WTC11 (cell line): ENCODE results near the gene COG6. TPM values are rescaled to one million over a fixed set of nuclear protein-coding genes. Genes with fewer than 3 reads are reported as not detected.

Experiments used
- ATAC-seq: fragments of 200-7000 bp; cut with Tn5 transposase; 2 replicates; pipeline ENCODE4 v1.10.0; 2021; ENCODE audit warnings: mild to moderate bottlenecking, moderate library complexity
- CTCF ChIA-PET: fragments of 300-600 bp; sonication (Branson Sonifier 250); formaldehyde crosslinking; loops from one replicate; lab custom pipeline; 2021; ENCODE audit warnings: antibody characterized with exemption; lab: Charles Lee
- POLR2A ChIA-PET: fragments of 350-600 bp; sonication (Branson Sonifier 250); formaldehyde crosslinking; loops from one replicate; lab custom pipeline; 2021; ENCODE audit warnings: antibody characterized with exemption; lab: Charles Lee
- DNase-seq: peaks from one replicate; pipeline ENCODE4 v3.0.0; 2021; ENCODE audit warnings: low spot score
- H3K27ac Mint-ChIP-seq: 2 replicates; pipeline ENCODE4 v1.8.0; 2021; ENCODE audit warnings: mixed read lengths
- H3K27me3 Mint-ChIP-seq: 2 replicates; pipeline ENCODE4 v1.8.0; 2021; ENCODE audit warnings: low read depth, mild to moderate bottlenecking, moderate library complexity, mixed read lengths
- H3K36me3 Mint-ChIP-seq: 2 replicates; pipeline ENCODE4 v1.8.0; 2021; ENCODE audit warnings: mixed read lengths
- H3K4me1 Mint-ChIP-seq: 2 replicates; pipeline ENCODE4 v1.8.0; 2022; ENCODE audit warnings: mixed read lengths
- H3K4me3 Mint-ChIP-seq: 2 replicates; pipeline ENCODE4 v1.8.0; 2021; ENCODE audit warnings: mild to moderate bottlenecking, moderate library complexity, mixed read lengths
- H3K9me3 Mint-ChIP-seq: 2 replicates; pipeline ENCODE4 v1.8.0; 2021; ENCODE audit warnings: mixed read lengths
- FOXJ3 ChIP-seq: sonication (generic); formaldehyde crosslinking; IDR thresholded peaks from 2 replicates; pipeline ENCODE4 v1.9.0; 2021; ENCODE audit warnings: missing genetic modification reagents, mild to moderate bottlenecking, borderline replicate concordance
- GTF2I ChIP-seq: fragments of 250-450 bp; sonication (Bioruptor Pico); conservative IDR thresholded peaks from 2 replicates; pipeline ENCODE4 v1.4.0; 2021; ENCODE audit warnings: mild to moderate bottlenecking
- HMGA2 ChIP-seq: fragments of 250-450 bp; sonication (Bioruptor Pico); IDR thresholded peaks from 2 replicates; pipeline ENCODE4 v1.4.0; 2021; ENCODE audit warnings: mild to moderate bottlenecking, moderate library complexity
- JUN ChIP-seq: sonication (generic); formaldehyde crosslinking; IDR thresholded peaks from 2 replicates; pipeline ENCODE4 v1.8.0; 2023; ENCODE audit warnings: mild to moderate bottlenecking, missing genetic modification reagents
- KAT7 ChIP-seq: sonication (generic); formaldehyde crosslinking; IDR thresholded peaks from 2 replicates; pipeline ENCODE4 v1.8.1; 2023; ENCODE audit warnings: missing genetic modification reagents, mild to moderate bottlenecking, borderline replicate concordance
- MLX ChIP-seq: sonication (generic); formaldehyde crosslinking; IDR thresholded peaks from 2 replicates; pipeline ENCODE4 v1.8.1; 2023; ENCODE audit warnings: mild to moderate bottlenecking, missing genetic modification reagents, moderate library complexity
- MYBL2 ChIP-seq: sonication (generic); formaldehyde crosslinking; IDR thresholded peaks from 2 replicates; pipeline ENCODE4 v1.8.1; 2023; ENCODE audit warnings: mild to moderate bottlenecking, moderate library complexity, missing genetic modification reagents
- NFE2L1 ChIP-seq: sonication (generic); formaldehyde crosslinking; IDR thresholded peaks from 2 replicates; pipeline ENCODE4 v1.8.1; 2023; ENCODE audit warnings: missing genetic modification reagents
- NFYB ChIP-seq: sonication (generic); formaldehyde crosslinking; conservative IDR thresholded peaks from 2 replicates; pipeline ENCODE4 v1.8.0; 2022; ENCODE audit warnings: low read depth, missing genetic modification reagents
- NR3C1 ChIP-seq: sonication (generic); formaldehyde crosslinking; conservative IDR thresholded peaks from 2 replicates; pipeline ENCODE4 v1.8.1; 2023; ENCODE audit warnings: low read depth, mild to moderate bottlenecking, missing genetic modification reagents
- PRDM15 ChIP-seq: sonication (generic); formaldehyde crosslinking; IDR thresholded peaks from 2 replicates; pipeline ENCODE4 v1.8.0; 2022; ENCODE audit warnings: missing genetic modification reagents
- PRRX2 ChIP-seq: fragments of 250-450 bp; sonication (Bioruptor Pico); IDR thresholded peaks from 2 replicates; pipeline ENCODE4 v1.8.0; 2021; ENCODE audit warnings: mild to moderate bottlenecking
- RELA ChIP-seq: sonication (generic); formaldehyde crosslinking; IDR thresholded peaks from 2 replicates; pipeline ENCODE4 v1.8.1; 2022; ENCODE audit warnings: missing genetic modification reagents, mild to moderate bottlenecking, borderline replicate concordance
- ZNF138 ChIP-seq: sonication (generic); formaldehyde crosslinking; conservative IDR thresholded peaks from 2 replicates; pipeline ENCODE4 v1.8.1; 2022; ENCODE audit warnings: mild to moderate bottlenecking, moderate library complexity, missing genetic modification reagents
- ZNF219 ChIP-seq: sonication (generic); formaldehyde crosslinking; IDR thresholded peaks from 2 replicates; pipeline ENCODE4 v1.8.0; 2023; ENCODE audit warnings: missing genetic modification reagents, mild to moderate bottlenecking, borderline replicate concordance
- ZNF416 ChIP-seq: fragments of 250-450 bp; sonication (Bioruptor Pico); IDR thresholded peaks from 2 replicates; pipeline ENCODE4 v1.9.0; 2021; ENCODE audit warnings: mild to moderate bottlenecking, inconsistent platforms
- ZNF425 ChIP-seq: fragments of 250-450 bp; sonication (Bioruptor Pico); conservative IDR thresholded peaks from 2 replicates; pipeline ENCODE4 v1.9.0; 2021; ENCODE audit warnings: mild to moderate bottlenecking
- ZNF512 ChIP-seq: sonication (generic); formaldehyde crosslinking; IDR thresholded peaks from 2 replicates; pipeline ENCODE4 v1.8.1; 2022; ENCODE audit warnings: missing genetic modification reagents, borderline replicate concordance
- ZNF532 ChIP-seq: fragments of 250-450 bp; sonication (Bioruptor Pico); IDR thresholded peaks from 2 replicates; pipeline ENCODE4 v1.9.0; 2021; ENCODE audit warnings: mild to moderate bottlenecking, borderline replicate concordance
- total RNA-seq: library from RNA; stranded (reverse); gene quantifications from 3 replicates; pipeline ENCODE4 v1.2.3, GENCODE V29; 2021

The COG6 gene
- total RNA-seq, 1 experiment from 2014 or later = 23.0 TPM

GRCh38 chr13:39618561-39618960 lies 36.9 kb upstream of the COG6 start:
- H3K27ac Mint-ChIP-seq = no peak overlapping the region
- H3K4me1 Mint-ChIP-seq = peaks cover 8% of the 10 kb centered on the region; the same call in 1 of the 2 replicates
- ATAC-seq (no peak), DNase-seq (no peak)
- TF ChIP-seq ZNF425 (CRISPR knock-in tag) (no peak), MYBL2 (CRISPR knock-in tag) (no peak), ZNF416 (CRISPR knock-in tag) (no peak), ZNF532 (CRISPR knock-in tag) (no peak), ZNF219 (CRISPR knock-in tag) (no peak), ZNF512 (no peak), PRRX2 (CRISPR knock-in tag) (no peak), MLX (CRISPR knock-in tag) (no peak), NFYB (CRISPR knock-in tag) (no peak), RELA (CRISPR knock-in tag) (no peak), ZNF138 (CRISPR knock-in tag) (no peak), NR3C1 (CRISPR knock-in tag) (no peak), HMGA2 (CRISPR knock-in tag) (no peak)
- no peaks in the 10 kb centered on the region for H3K36me3 Mint-ChIP-seq
- no peaks in the 10 kb centered on the region for H3K27me3 Mint-ChIP-seq
- no peak overlapping the region for H3K4me3 Mint-ChIP-seq
- no peaks in the 10 kb centered on the region for H3K9me3 Mint-ChIP-seq
- ChIA-PET CTCF (interaction anchor here (0.5 to 1.4 kb wide), 5 partner anchors 15 to 344 kb away, joined by 3 to 6 read pairs (median 5); partner anchors contain the start of gene LHFPL6), POLR2A (no interaction called here)

- peaks cover 3% of the 10 kb centered on the region; the same call in 1 of the 2 replicates for H3K4me1 Mint-ChIP-seq
- no peaks in the 10 kb centered on the region for H3K36me3 Mint-ChIP-seq
- no peaks in the 10 kb centered on the region for H3K27me3 Mint-ChIP-seq
- H3K27ac Mint-ChIP-seq = no peak overlapping the region
- DNase-seq = no peak
- ATAC-seq = no peak
- POLR2A ChIA-PET = no interaction called here
- no peaks in the 10 kb centered on the region for H3K9me3 Mint-ChIP-seq
- CTCF ChIA-PET = no interaction called here
- TF ChIP-seq PRDM15 (CRISPR knock-in tag) = no peak
- no peak for TF ChIP-seq FOXJ3 (CRISPR knock-in tag)
- TF ChIP-seq GTF2I (CRISPR knock-in tag) = no peak
- no peak for TF ChIP-seq JUN (CRISPR knock-in tag)
- no peak for TF ChIP-seq KAT7 (CRISPR knock-in tag)
- no peak for TF ChIP-seq NFE2L1
- no peak overlapping the region for H3K4me3 Mint-ChIP-seq
Observed at GRCh38 chr13:39623466-39623865, 32.0 kb upstream of the COG6 start.
